Measurements from ENCODE around the gene HOXB1.

HOXB1 gene

GRCh38 chr17:48567646-48568354 is 37.0 kb upstream of the HOXB1 start:
- no peak for DNase-seq (ENCODE audit: low read depth in 2 of 2)

- DNase-seq (ENCODE audit: low read depth in 2 of 2), result no peak
Measured at GRCh38 chr17:48567209-48567608, 36.4 kb upstream of the HOXB1 start.

GRCh38 chr17:48566717-48567116 is 35.9 kb upstream of the HOXB1 start:
- DNase-seq (ENCODE audit: low read depth in 2 of 2), result no peak

GRCh38 chr17:48565925-48566710 is 35.3 kb upstream of the HOXB1 start:
- DNase-seq (ENCODE audit: low read depth in 2 of 2), result no peak

GRCh38 chr17:48565022-48565554 is 34.3 kb upstream of the HOXB1 start:
- no peak for DNase-seq (ENCODE audit: low read depth in 2 of 2)

GRCh38 chr17:48564188-48565021 is 33.6 kb upstream of the HOXB1 start:
- DNase-seq (ENCODE audit: low read depth in 2 of 2), result no peak

- no peak for DNase-seq (ENCODE audit: low read depth in 2 of 2)
Measured at GRCh38 chr17:48563867-48564187, 33.0 kb upstream of the HOXB1 start.

GRCh38 chr17:48563385-48563838 is 32.6 kb upstream of the HOXB1 start:
- no peak for DNase-seq (ENCODE audit: low read depth in 2 of 2)

- DNase-seq (ENCODE audit: low read depth in 2 of 2), result no peak
Measured at GRCh38 chr17:48562934-48563333, 32.1 kb upstream of the HOXB1 start.

- DNase-seq (ENCODE audit: low read depth in 2 of 2), result no peak
Measured at GRCh38 chr17:48561884-48562810, 31.3 kb upstream of the HOXB1 start.

- DNase-seq (ENCODE audit: low read depth in 2 of 2), result no peak
Measured at GRCh38 chr17:48559840-48560817, 29.3 kb upstream of the HOXB1 start.

- DNase-seq (ENCODE audit: low read depth in 2 of 2), result no peak
Measured at GRCh38 chr17:48559122-48559839, 28.5 kb upstream of the HOXB1 start.

- no peak for DNase-seq (ENCODE audit: low read depth in 2 of 2)
Measured at GRCh38 chr17:48558831-48559121, 28.0 kb upstream of the HOXB1 start.

GRCh38 chr17:48558057-48558830 is 27.4 kb upstream of the HOXB1 start:
- DNase-seq (ENCODE audit: low read depth in 2 of 2), result no peak

- no peak for DNase-seq (ENCODE audit: low read depth in 2 of 2)
Measured at GRCh38 chr17:48556576-48557401, 26.0 kb upstream of the HOXB1 start.

- DNase-seq (ENCODE audit: low read depth in 2 of 2), result no peak
Measured at GRCh38 chr17:48556229-48556575, 25.4 kb upstream of the HOXB1 start.

- no peak for DNase-seq (ENCODE audit: low read depth in 2 of 2)
Measured at GRCh38 chr17:48555258-48556228, 24.7 kb upstream of the HOXB1 start.
